Panc1 (cell line): Measurements from ENCODE around the gene SARNP. TPM values are rescaled to one million over a fixed set of nuclear protein-coding genes. Genes with fewer than 3 reads are reported as not detected.

Experiments
- ATAC-seq: fragments of 200-7000 bp; cut with Tn5 transposase; 2 replicates; pipeline ENCODE4 v1.9.1; 2020; ENCODE audit warnings: mild to moderate bottlenecking, moderate library complexity
- BruUV-seq: library from RNA; stranded (reverse); fragments of 400-500 nt; replicated peaks from 2 replicates; lab custom pipeline; 2021; lab: Mats Ljungman, UMichigan
- CTCF ChIA-PET: fragments of 300-600 bp; sonication (Branson Sonifier 250); formaldehyde crosslinking; loops from one replicate; lab custom pipeline; 2022; ENCODE audit warnings: antibody characterized with exemption; lab: Charles Lee
- POLR2A ChIA-PET: fragments of 300-600 bp; sonication (Branson Sonifier 250); formaldehyde crosslinking; loops from one replicate; lab custom pipeline; 2022; ENCODE audit warnings: antibody characterized with exemption; lab: Charles Lee
- DNase-seq: peaks from one replicate; pipeline ENCODE4 v3.0.0-alpha.2; 2010; ENCODE audit warnings: low read depth, low spot score
- H3K27ac ChIP-seq: 2 replicates; pipeline ENCODE4 v1.5.1; 2011; ENCODE audit warnings: mild to moderate bottlenecking, low read length, inconsistent platforms
- H3K27me3 ChIP-seq: fragments of 200-500 bp; sonication (Bioruptor generic); 2 replicates; pipeline ENCODE4 v1.6.0; 2014; ENCODE audit warnings: low read length, inconsistent platforms; ENCODE audit not compliant: control insufficient read depth, insufficient read depth
- H3K36me3 ChIP-seq: fragments of 200-500 bp; sonication (Bioruptor generic); 2 replicates; pipeline ENCODE4 v1.5.1; 2014; ENCODE audit warnings: inconsistent platforms, mild to moderate bottlenecking, low read length, moderate library complexity; ENCODE audit not compliant: control insufficient read depth, insufficient read depth
- H3K4me1 ChIP-seq: 2 replicates; pipeline ENCODE4 v1.5.1; 2011; ENCODE audit warnings: inconsistent platforms, mild to moderate bottlenecking, low read length, moderate library complexity; ENCODE audit not compliant: control insufficient read depth, insufficient read depth
- H3K4me3 ChIP-seq, 2 experiments: 2 replicates each; pipeline ENCODE4 v1.5.1; 2011 to 2012; ENCODE audit warnings: low read depth in 2 of 2, low read length in 2 of 2, mild to moderate bottlenecking in 2 of 2, inconsistent platforms in 1 of 2, moderate library complexity in 1 of 2
- H3K9me3 ChIP-seq: fragments of 200-500 bp; sonication (Bioruptor generic); 2 replicates; pipeline ENCODE4 v1.5.1; 2014; ENCODE audit warnings: low read depth, mild to moderate bottlenecking, inconsistent platforms, low read length, moderate library complexity; ENCODE audit not compliant: control insufficient read depth, insufficient read depth
- CTCF ChIP-seq: fragments of 450-650 bp; IDR thresholded peaks from 2 replicates; pipeline ENCODE4 v1.5.1; 2017; ENCODE audit warnings: mild to moderate bottlenecking
- POLR2AphosphoS5 ChIP-seq: IDR thresholded peaks from 2 replicates; pipeline ENCODE4 v1.6.1; 2012; ENCODE audit warnings: mild to moderate bottlenecking, low read depth, low read length, moderate library complexity
- SIN3A ChIP-seq: IDR thresholded peaks from 2 replicates; pipeline ENCODE4 v1.6.1; 2012; ENCODE audit warnings: low read depth, mild to moderate bottlenecking, low read length, moderate library complexity, borderline replicate concordance; ENCODE audit not compliant: insufficient read depth
- TCF7L2 ChIP-seq: IDR thresholded peaks from 2 replicates; pipeline ENCODE4 v1.6.1; 2011; ENCODE audit warnings: mild to moderate bottlenecking, low read depth, low read length, inconsistent platforms
- in situ Hi-C: cut with HindIII; loops from 2 replicates; pipeline ENCODE4 v1.10.0; 2016; ENCODE audit warnings: low sequenced_read_pairs, low pct_unique_long_range_greater_than_20kb
- intact Hi-C: fragments of 100-400 bp; cut with micrococcal nuclease; formaldehyde crosslinking; loops from one replicate; pipeline ENCODE4 v1.10.0; 2022; ENCODE audit not compliant: unreplicated experiment
- total RNA-seq: library from RNA; stranded (reverse); gene quantifications from one replicate; pipeline ENCODE4 v1.2.1, GENCODE V29; 2021; ENCODE audit not compliant: unreplicated experiment
- TF ChIP-seq, protein P1 (sequence below), 2 experiments: IDR thresholded peaks; 2 replicates each; pipeline ENCODE4 v1.6.1; 2011 to 2012; ENCODE audit warnings: low read depth in 2 of 2, control low read depth in 1 of 2, low read length in 1 of 2, mild to moderate bottlenecking in 1 of 2, moderate library complexity in 1 of 2; ENCODE audit not compliant: insufficient read depth in 1 of 2

Gene SARNP
- total RNA-seq, 1 experiment from 2014 or later: 69.3 TPM

- ATAC-seq (no peak), DNase-seq (no peak)
- intact Hi-C loops: loop anchor here (2.0 to 10.0 kb wide), 3 partner anchors 39 to 525 kb away; a partner anchor contains a TSS
- Histone ChIP-seq H3K27me3 (no peaks in the 10 kb centered on the region), H3K4me3 (no peak within 1 kb of the TSS), H3K4me1 (peaks cover 32% of the 10 kb centered on the region), H3K9me3 (no peaks in the 10 kb centered on the region), H3K27ac (no peak within 1 kb of the TSS; the same call in 1 of the 2 replicates), H3K36me3 (peaks cover 4% of the 10 kb centered on the region)
- BruUV-seq: no TSS peak
- ChIA-PET CTCF (interaction anchor here (0.6 to 1.2 kb wide), 5 partner anchors 17 to 432 kb away, joined by 3 to 6 read pairs (median 4); a partner anchor contains a TSS), POLR2A (no interaction called here)
- in situ Hi-C loops: no loop called here
- TF ChIP-seq SIN3A (no peak), TCF7L2 (no peak), POLR2AphosphoS5 (no peak), CTCF (no peak)
- TF ChIP-seq, protein P1, sequence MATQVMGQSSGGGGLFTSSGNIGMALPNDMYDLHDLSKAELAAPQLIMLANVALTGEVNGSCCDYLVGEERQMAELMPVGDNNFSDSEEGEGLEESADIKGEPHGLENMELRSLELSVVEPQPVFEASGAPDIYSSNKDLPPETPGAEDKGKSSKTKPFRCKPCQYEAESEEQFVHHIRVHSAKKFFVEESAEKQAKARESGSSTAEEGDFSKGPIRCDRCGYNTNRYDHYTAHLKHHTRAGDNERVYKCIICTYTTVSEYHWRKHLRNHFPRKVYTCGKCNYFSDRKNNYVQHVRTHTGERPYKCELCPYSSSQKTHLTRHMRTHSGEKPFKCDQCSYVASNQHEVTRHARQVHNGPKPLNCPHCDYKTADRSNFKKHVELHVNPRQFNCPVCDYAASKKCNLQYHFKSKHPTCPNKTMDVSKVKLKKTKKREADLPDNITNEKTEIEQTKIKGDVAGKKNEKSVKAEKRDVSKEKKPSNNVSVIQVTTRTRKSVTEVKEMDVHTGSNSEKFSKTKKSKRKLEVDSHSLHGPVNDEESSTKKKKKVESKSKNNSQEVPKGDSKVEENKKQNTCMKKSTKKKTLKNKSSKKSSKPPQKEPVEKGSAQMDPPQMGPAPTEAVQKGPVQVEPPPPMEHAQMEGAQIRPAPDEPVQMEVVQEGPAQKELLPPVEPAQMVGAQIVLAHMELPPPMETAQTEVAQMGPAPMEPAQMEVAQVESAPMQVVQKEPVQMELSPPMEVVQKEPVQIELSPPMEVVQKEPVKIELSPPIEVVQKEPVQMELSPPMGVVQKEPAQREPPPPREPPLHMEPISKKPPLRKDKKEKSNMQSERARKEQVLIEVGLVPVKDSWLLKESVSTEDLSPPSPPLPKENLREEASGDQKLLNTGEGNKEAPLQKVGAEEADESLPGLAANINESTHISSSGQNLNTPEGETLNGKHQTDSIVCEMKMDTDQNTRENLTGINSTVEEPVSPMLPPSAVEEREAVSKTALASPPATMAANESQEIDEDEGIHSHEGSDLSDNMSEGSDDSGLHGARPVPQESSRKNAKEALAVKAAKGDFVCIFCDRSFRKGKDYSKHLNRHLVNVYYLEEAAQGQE (IDR thresholded peaks at IDR 0.05; ENCODE audit: insufficient read depth in 1 of 2, low read depth in 2 of 2, low read length in 1 of 2): no peak
Observed at GRCh38 chr12:55720071-55720564, 97.4 kb downstream of the SARNP start, which contains the start of gene RDH5. RDH5 (plus strand) TSS chr12:55720393; CDS start chr12:55721185, 792 bp downstream.

GRCh38 chr12:55719371-55719770 lies 98.2 kb downstream of the SARNP start:
- CTCF ChIA-PET: interaction anchor here (0.9 to 1.2 kb wide), 3 partner anchors 18 to 38 kb away, joined by 3 to 4 read pairs (median 3); a partner anchor contains a TSS
- POLR2A ChIA-PET: interaction anchor here (0.6 kb wide), 1 partner anchor 31 kb away, joined by 11 read pairs; no protein-coding TSS in a partner anchor
- TF ChIP-seq SIN3A: no peak
- TF ChIP-seq TCF7L2: no peak
- TF ChIP-seq, protein P1 (IDR thresholded peaks at IDR 0.05; ENCODE audit: insufficient read depth in 1 of 2, low read depth in 2 of 2, low read length in 1 of 2): no peak
- no peak for TF ChIP-seq POLR2AphosphoS5
- no peak for TF ChIP-seq CTCF
- Histone ChIP-seq H3K27ac (no peak overlapping the region), H3K36me3 (peaks cover 2% of the 10 kb centered on the region; the same call in 1 of the 2 replicates), H3K4me1 (peaks cover 29% of the 10 kb centered on the region), H3K27me3 (no peaks in the 10 kb centered on the region), H3K4me3 (no peak overlapping the region), H3K9me3 (no peaks in the 10 kb centered on the region)
- intact Hi-C loops (no loop called here), in situ Hi-C loops (no loop called here)
- no peak for ATAC-seq
- DNase-seq: no peak
- no TSS peak for BruUV-seq
